Heart right ventricle (tissue), 16 donors: ENCODE results near the gene MUC2. TPM values are rescaled to one million over a fixed set of nuclear protein-coding genes. Genes with fewer than 3 reads are reported as not detected.

Experiments used
- ATAC-seq, 8 donors: fragments of 200-7000 bp; cut with Tn5 transposase; one replicate each; pipeline ENCODE4 v1.9.1; 2020; ENCODE audit warnings: mild to moderate bottlenecking in 8 of 8, moderate library complexity in 8 of 8, moderate number of reproducible peaks in 1 of 8
- DNase-seq, 2 donors: peaks; one replicate each; pipeline ENCODE4 v3.0.0-alpha.2; 2020
- H3K27ac ChIP-seq, 10 donors: fragments of 200-600 bp; sonication (generic) in 2 of 10; one replicate each; pipeline versions ENCODE4 v1.5.0 to v1.8.0; 2020 to 2022; ENCODE audit warnings: mild to moderate bottlenecking in 3 of 10
- H3K27me3 ChIP-seq, 7 donors: fragments of 200-600 bp; one replicate each; pipeline ENCODE4 v1.8.0; 2021 to 2022; ENCODE audit warnings: mild to moderate bottlenecking in 2 of 7
- H3K36me3 ChIP-seq, 9 donors: fragments of 200-600 bp; sonication (generic) in 1 of 9; one replicate each; pipeline versions ENCODE4 v1.5.0 to v1.8.0; 2020 to 2022; ENCODE audit warnings: mild to moderate bottlenecking in 2 of 9
- H3K4me1 ChIP-seq, 9 donors: fragments of 200-600 bp; sonication (generic) in 1 of 9; one replicate each; pipeline versions ENCODE4 v1.5.0 to v1.8.0; 2020 to 2022; ENCODE audit warnings: mild to moderate bottlenecking in 4 of 9
- H3K4me3 ChIP-seq, 10 donors: fragments of 200-600 bp; sonication (generic) in 2 of 10; one replicate each; pipeline versions ENCODE4 v1.5.0 to v1.8.0; 2020 to 2022; ENCODE audit warnings: mild to moderate bottlenecking in 7 of 10, moderate library complexity in 2 of 10
- H3K9me3 ChIP-seq, 11 donors: fragments of 200-600 bp in 10 of 11; sonication (generic) in 2 of 11; one replicate each; pipeline versions ENCODE4 v1.5.0 to v1.8.0; 2013 to 2022; ENCODE audit warnings: mild to moderate bottlenecking in 2 of 11, control low read depth in 1 of 11, moderate library complexity in 1 of 11
- CTCF ChIP-seq, 9 donors: fragments of 200-600 bp; sonication (generic) in 2 of 9; IDR thresholded peaks; one replicate each; pipeline versions ENCODE4 v1.5.0 to v1.8.0; 2021 to 2022; ENCODE audit warnings: antibody characterized with exemption in 9 of 9, mild to moderate bottlenecking in 5 of 9, moderate library complexity in 1 of 9
- WGBS, 2 donors: extraction: QIAGEN DNeasy Blood & Tissue Kit; methylation state at CpG; one replicate each; pipeline ENCODE4 v1.1.7; 2013; ENCODE audit warnings: inconsistent platforms in 1 of 2; 5-methylcytosine and 5-hydroxymethylcytosine counted together
- intact Hi-C, 10 donors: fragments of 100-400 bp; cut with DNase I; formaldehyde crosslinking; loops; one replicate each; pipeline versions ENCODE4 v1.11.1 to v1.14.2; 2022
- polyA plus RNA-seq, 2 donors: library from polyadenylated mRNA; stranded (reverse); fragments of 200-250 nt; gene quantifications; one replicate each; pipeline ENCODE4 v1.2.3, GENCODE V29; 2013
- total RNA-seq, 10 donors: library from RNA; stranded (reverse); fragmentation: NEBNext Ultra II Directional in 3 of 10; extraction: Animal tissue kit (Norgen Biotek cat#: 25700) in 3 of 10; gene quantifications; one replicate each; pipeline versions ENCODE4 v1.2.1 to v1.2.4, GENCODE V29; 2021 to 2023
- donor health status: Arrhythmogenic right ventricular cardiomyopathy.
- donor health status: ischemic (EF 13 %, LVEDD 7.1; RV severe dilation, severe dysfunction).
- donor health status: healthy with polysubstance abuse.
- donor health status: DM: no; HTN: yes; CAD: no.
- donor health status: DM: no; HTN: no; CAD: no.
- donor health status: ischemic (EF 25% LVEDD 6.9; RV normal size, moderate dysfunction).
- donor health status: ischemic (EF 25% LVEDD 5.7; RV mildly dilated, moderate dysfunction).
- donor health status: healthy.
- donor health status: DM: yes; HTN: yes; CAD: no.
- donor health status: Ischemic cardiomyopathy.
- donor health status: ischemic (EF 35%, LVEDD 5.7; RV mildly dilated, moderate dysfunction).
- donor health status: nonischemic (EF 11% LVEDD 7.7; RV severe dilation, severe dysfunction).
- donor health status: DM: yes; HTN: yes; CAD: no.
- donor health status: PGD.
- donor health status: ischemic (EF 29% LVEDD 5.4; RV normal size, mild dysfunction).
- donor health status: nonischemic (EF 23%, LVEDD 6.1; RV moderate dilation, normal function).

The MUC2 gene
- total and polyA plus RNA-seq, 12 donors = 0.03 TPM; not detected in 11

DNA sequence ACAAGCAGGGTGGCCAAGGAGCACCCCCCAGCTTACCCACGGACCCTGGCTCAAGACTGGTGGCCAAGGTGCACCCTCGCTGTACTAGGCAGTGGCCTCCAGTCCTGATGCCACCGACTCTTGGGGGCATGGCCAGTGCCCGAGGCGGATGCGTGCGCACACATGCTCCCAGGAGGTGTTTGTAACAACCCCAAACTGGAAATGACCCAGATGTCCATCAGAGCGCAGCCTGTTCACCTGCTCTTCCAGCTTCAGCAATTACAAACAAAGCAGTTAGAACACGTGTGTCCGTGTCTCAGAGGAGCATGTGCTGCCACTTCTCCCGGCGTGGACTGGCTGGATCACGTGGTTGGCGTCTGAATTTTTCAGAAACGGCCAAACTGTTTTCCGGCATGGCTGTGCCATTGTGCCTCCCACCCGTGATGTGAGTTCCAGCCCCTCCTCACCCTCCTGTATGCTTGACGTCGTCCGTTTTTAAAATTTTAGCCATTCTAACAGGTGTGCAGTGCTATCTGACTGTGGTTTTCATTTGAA, 31.0 kb upstream of the MUC2 start:
- Histone ChIP-seq H3K27me3 (peaks cover 0 to 39% (median 15%) of the 10 kb centered on the region in 7 donors), H3K9me3 (peaks cover 0 to 6% (median 0%) of the 10 kb centered on the region in 11 donors), H3K4me3 (no peak overlapping the region), H3K36me3 (no peaks in the 10 kb centered on the region), H3K4me1 (peaks cover 0 to 4% (median 0%) of the 10 kb centered on the region in 9 donors), H3K27ac (no peak overlapping the region)
- no peak for TF ChIP-seq CTCF (IDR thresholded peaks at IDR 0.05)
- ATAC-seq = no peak
- intact Hi-C loops = loop anchor here in 2 of 10 donors (10.0 kb wide), 2 partner anchors 119 to 189 kb away; partner anchors contain the start of gene AP2A2 (in 1 of the 2)
- no peak for DNase-seq
- WGBS, 2 donors = 91 to 92% methylated on average over 20 of the region's 20 CpGs

- H3K4me3 ChIP-seq = no peak overlapping the region
- no peak for DNase-seq
- H3K27me3 ChIP-seq = peaks cover 0 to 43% (median 15%) of the 10 kb centered on the region in 7 donors
- H3K36me3 ChIP-seq = no peaks in the 10 kb centered on the region
- peaks cover 0 to 6% (median 0%) of the 10 kb centered on the region in 11 donors for H3K9me3 ChIP-seq
- no peak for ATAC-seq
- intact Hi-C loops = loop anchor here in 2 of 10 donors (10.0 kb wide), 2 partner anchors 119 to 189 kb away; partner anchors contain the start of gene AP2A2 (in 1 of the 2)
- 72 to 74% methylated on average over 6 of the region's 6 CpGs for WGBS, 2 donors
- no peak overlapping the region for H3K27ac ChIP-seq
- TF ChIP-seq CTCF (IDR thresholded peaks at IDR 0.05) = no peak
- peaks cover 0 to 4% (median 0%) of the 10 kb centered on the region in 9 donors for H3K4me1 ChIP-seq
Measured at GRCh38 chr11:1044160-1044559, 30.5 kb upstream of the MUC2 start.

- Histone ChIP-seq H3K27ac (no peak overlapping the region), H3K9me3 (peaks cover 0 to 6% (median 0%) of the 10 kb centered on the region in 11 donors), H3K4me1 (peaks cover 0 to 11% (median 0%) of the 10 kb centered on the region in 9 donors), H3K4me3 (no peak overlapping the region), H3K36me3 (no peaks in the 10 kb centered on the region), H3K27me3 (peaks cover 0 to 38% (median 21%) of the 10 kb centered on the region in 7 donors)
- DNase-seq = no peak
- ATAC-seq = no peak
- intact Hi-C loops = loop anchor here in 2 of 10 donors (10.0 kb wide), 2 partner anchors 123 to 193 kb away; partner anchors contain the start of gene AP2A2 (in 1 of the 2)
- WGBS, 2 donors = 59 to 60% methylated on average over 22 of the region's 22 CpGs
- TF ChIP-seq CTCF (IDR thresholded peaks at IDR 0.05) = no peak
Measured at GRCh38 chr11:1047595-1048156, 27.0 kb upstream of the MUC2 start.

DNA sequence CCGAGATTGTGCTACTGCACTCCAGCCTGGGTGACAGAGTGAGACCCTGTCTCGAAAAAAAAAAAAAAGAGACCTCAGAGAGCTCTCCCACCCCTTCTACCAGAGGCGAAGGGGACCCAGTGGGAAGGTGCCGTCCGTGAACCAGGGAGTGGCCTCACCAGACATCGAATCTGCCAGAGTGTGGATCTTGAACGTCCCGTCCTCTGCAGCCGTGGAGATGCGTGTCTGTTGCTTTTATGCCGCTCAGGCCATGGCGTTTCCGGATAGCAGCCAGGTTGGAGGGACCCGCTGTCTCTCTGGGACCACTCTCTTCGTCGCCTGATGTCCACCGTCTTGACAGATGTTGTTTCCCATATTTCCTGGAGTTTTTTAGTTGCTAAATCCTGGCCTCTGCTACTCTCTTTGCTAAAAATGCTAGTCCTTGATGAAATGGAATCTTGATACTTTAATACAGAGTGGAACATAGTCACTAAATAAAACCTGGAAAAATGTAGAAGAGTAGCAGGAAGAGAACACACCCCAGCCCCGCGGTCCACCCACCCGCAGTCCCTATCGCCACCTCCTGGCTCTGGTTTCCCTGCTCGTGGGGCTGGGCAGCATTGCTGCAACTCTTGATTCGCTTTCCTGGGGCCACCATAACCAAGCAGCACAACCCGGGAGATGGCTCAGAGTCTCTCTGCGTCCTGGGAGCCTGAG, 26.2 kb upstream of the MUC2 start:
- H3K4me1 ChIP-seq = peaks cover 0 to 19% (median 0%) of the 10 kb centered on the region in 9 donors
- TF ChIP-seq CTCF (IDR thresholded peaks at IDR 0.05) = no peak
- intact Hi-C loops = loop anchor here in 2 of 10 donors (10.0 kb wide), 2 partner anchors 124 to 194 kb away; partner anchors contain the start of gene AP2A2 (in 1 of the 2)
- peaks cover 0 to 40% (median 30%) of the 10 kb centered on the region in 7 donors for H3K27me3 ChIP-seq
- H3K4me3 ChIP-seq = no peak overlapping the region
- DNase-seq = no peak
- H3K36me3 ChIP-seq = no peaks in the 10 kb centered on the region
- 64 to 74% methylated on average over 25 of the region's 25 CpGs for WGBS, 2 donors
- ATAC-seq = no peak
- H3K27ac ChIP-seq = no peak overlapping the region
- peaks cover 0 to 6% (median 0%) of the 10 kb centered on the region in 11 donors for H3K9me3 ChIP-seq
